ENCODE data around the gene SLC8A2.
"Not testable (repeated sequence)": the region's sequence is repeated elsewhere in the genome, so short reads cannot be mapped to it uniquely, and the experiment has no call there.

SLC8A2 gene

DNA sequence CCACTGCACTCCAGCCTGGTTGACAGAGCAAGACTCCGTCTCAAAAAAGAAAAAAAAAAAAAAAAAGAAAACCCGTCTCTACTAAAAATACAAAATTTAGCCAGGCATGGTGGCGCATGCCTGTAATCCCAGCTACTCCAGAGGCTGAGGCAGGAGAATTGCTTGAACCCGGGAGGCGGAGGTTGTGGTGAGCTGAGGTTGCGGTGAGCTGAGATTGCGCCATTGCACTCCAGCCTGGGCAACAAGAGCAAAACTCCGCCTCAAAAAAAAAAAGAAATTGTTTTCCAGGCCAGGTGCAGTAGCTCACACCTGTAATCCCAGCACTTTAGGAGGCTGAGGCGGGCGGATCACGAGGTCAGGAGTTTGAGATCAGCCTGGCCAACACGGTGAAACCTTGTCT is 85.1 kb downstream of the SLC8A2 start:
- DNase-seq, result not testable (repeated sequence)

DNA sequence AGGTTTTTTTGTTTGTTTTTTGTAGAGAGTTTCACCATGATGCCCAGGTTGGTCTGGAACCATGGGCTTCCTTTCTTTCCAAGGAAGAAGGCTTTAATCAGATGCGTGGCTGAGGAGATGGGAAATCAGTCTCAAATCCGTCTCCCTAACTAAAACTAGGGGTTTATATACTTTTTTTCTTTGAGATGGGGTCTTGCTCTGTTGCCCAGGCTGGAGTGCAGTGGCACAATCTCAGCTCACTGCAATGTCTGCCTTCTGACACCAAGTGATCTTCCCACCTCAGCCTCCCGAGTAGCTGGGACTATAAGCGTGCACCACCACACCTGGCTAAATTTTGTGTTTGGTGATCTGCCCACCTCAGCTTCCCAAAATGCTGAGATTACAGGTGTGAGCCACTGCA is 87.2 kb downstream of the SLC8A2 start:
- DNase-seq, result not testable (repeated sequence)

DNA sequence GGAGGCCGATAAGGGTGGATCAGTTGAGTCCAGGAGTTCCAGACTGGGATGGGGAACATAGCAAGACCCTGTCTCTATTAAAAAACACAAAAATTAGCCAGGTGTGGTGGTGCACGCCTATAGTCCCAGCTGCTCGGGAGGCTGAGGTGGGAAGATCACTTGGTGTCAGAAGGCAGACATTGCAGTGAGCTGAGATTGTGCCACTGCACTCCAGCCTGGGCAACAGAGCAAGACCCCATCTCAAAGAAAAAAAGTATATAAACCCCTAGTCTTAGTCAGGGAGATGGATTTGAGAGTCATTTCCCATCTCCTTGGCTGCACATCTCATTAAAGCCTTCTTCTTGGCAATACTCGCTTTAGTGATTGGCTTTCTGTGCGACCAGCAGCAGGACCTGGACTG is 87.8 kb downstream of the SLC8A2 start:
- not testable (repeated sequence) for DNase-seq

- DNase-seq, result no peak
Observed at GRCh38 chr19:47381653-47382279, 89.9 kb downstream of the SLC8A2 start.

DNA sequence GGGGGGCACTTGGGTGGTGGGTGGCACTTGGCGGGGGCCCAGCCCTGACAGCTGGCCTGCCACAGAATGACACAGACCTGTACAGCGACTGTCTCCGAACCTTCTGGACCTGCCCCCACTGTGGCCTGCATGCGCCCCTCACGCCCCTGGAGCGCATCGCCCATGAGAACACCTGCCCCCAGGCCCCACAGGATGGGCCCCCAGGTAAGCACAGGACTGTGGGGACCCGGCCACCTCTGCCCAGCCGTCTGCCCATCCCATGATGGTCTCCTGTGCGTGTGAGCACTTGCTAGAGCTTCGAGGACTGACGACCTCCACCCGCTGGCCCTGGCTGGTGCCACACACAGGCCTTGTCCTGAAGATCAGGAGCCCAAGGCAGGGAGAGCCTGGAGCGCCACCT is 90.6 kb downstream of the SLC8A2 start:
- no peak for DNase-seq

- no peak for DNase-seq
Observed at GRCh38 chr19:47380559-47380958, 91.1 kb downstream of the SLC8A2 start.

DNA sequence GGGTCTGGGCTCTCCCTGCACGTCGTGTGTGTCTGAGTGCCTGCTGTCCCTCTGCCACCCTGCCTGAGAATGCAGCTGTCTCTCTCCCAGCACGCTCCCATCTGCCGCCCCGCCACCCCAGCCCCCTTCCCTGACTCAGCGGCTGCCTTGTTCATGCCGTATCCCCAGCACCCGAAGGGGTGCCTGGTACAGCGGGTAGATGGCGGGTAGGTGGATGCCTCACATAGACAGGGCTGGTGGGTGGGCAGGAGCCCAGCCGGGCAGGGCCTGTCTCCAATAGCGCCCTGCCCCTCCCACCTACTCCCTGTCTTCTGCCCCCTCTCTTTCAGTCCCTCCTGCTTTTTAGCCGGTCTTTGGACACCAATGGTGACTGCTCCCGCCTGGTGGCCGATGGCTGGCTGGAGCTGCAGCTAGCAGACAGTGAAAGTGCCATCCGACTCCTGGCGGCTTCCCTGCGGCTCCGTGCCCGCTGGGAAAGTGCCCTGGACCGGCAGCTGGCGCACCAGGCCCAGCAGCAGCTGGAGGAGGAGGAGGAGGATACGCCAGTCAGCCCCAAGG is 92.2 kb downstream of the SLC8A2 start:
- peak in 45 of 51 donors; percentile 8 to 91 (median 53) for DNase-seq

- DNase-seq, result no peak
Observed at GRCh38 chr19:47378246-47378645, 93.4 kb downstream of the SLC8A2 start.
